CD14-positive monocyte (primary cell): ENCODE results near the gene IGF1R. TPM values are rescaled to one million over a fixed set of nuclear protein-coding genes. Genes with fewer than 3 reads are reported as not detected.

Source experiments
- DNase-seq, 3 donors: peaks; one replicate each; pipeline ENCODE4 v3.0.0-alpha.2; 2011 to 2022
- H2AFZ ChIP-seq: 2 replicates; pipeline ENCODE4 v1.6.0; 2012; ENCODE audit warnings: mild to moderate bottlenecking, low read depth, low read length, inconsistent platforms; ENCODE audit not compliant: insufficient read depth, poor library complexity, severe bottlenecking
- H3K27ac ChIP-seq, 2 donors: 1 replicate in 1 of 2; 2 replicates in 1 of 2; pipeline ENCODE4 v1.5.1; 2012 to 2013; ENCODE audit warnings: low read length in 2 of 2, control low read depth in 1 of 2, inconsistent platforms in 1 of 2, low read depth in 1 of 2, mild to moderate bottlenecking in 1 of 2
- H3K27me3 ChIP-seq, 2 donors: one replicate each; pipeline versions ENCODE4 v1.6.0 to v1.6.1; 2011 to 2013; ENCODE audit warnings: low read length in 2 of 2; ENCODE audit not compliant: control insufficient read depth in 2 of 2, insufficient read depth in 2 of 2
- H3K36me3 ChIP-seq, 2 donors: replicated peaks in 1 of 2; 1 replicate in 1 of 2; 2 replicates in 1 of 2; pipeline versions ENCODE4 v1.5.1 to v1.6.1; 2012 to 2013; ENCODE audit warnings: low read length in 2 of 2, control low read depth in 1 of 2, inconsistent platforms in 1 of 2, mild to moderate bottlenecking in 1 of 2; ENCODE audit not compliant: insufficient read depth in 2 of 2, control insufficient read depth in 1 of 2
- H3K4me1 ChIP-seq, 2 donors: 1 replicate in 1 of 2; 2 replicates in 1 of 2; pipeline versions ENCODE4 v1.5.1 to v1.6.1; 2012 to 2013; ENCODE audit warnings: low read length in 2 of 2, control low read depth in 1 of 2, inconsistent platforms in 1 of 2, mild to moderate bottlenecking in 1 of 2, moderate library complexity in 1 of 2; ENCODE audit not compliant: insufficient read depth in 2 of 2, control insufficient read depth in 1 of 2
- H3K4me2 ChIP-seq: replicated peaks from 2 replicates; pipeline ENCODE3; 2012; ENCODE audit warnings: low read length, moderate library complexity, mild to moderate bottlenecking; ENCODE audit not compliant: poor library complexity, severe bottlenecking; ENCODE audit errors: extremely low read depth
- H3K4me3 ChIP-seq, 3 experiments: fragments of 200-600 bp in 1 of 3; sonication (generic) in 1 of 3; replicated peaks in 1 of 3; 1 replicate in 2 of 3; 2 replicates in 1 of 3; pipeline ENCODE4 v1.5.1; 2011 to 2013; ENCODE audit warnings: low read length in 3 of 3, mild to moderate bottlenecking in 3 of 3, control low read depth in 2 of 3, low read depth in 2 of 3, inconsistent platforms in 1 of 3, moderate library complexity in 1 of 3
- H3K79me2 ChIP-seq: 2 replicates; pipeline ENCODE4 v1.6.0; 2012; ENCODE audit warnings: mild to moderate bottlenecking, control low read depth, inconsistent platforms, low read length, moderate library complexity; ENCODE audit not compliant: insufficient read depth
- H3K9ac ChIP-seq: 2 replicates; pipeline ENCODE4 v1.6.0; 2017; ENCODE audit warnings: low read length, mild to moderate bottlenecking; ENCODE audit not compliant: insufficient read depth, poor library complexity, severe bottlenecking
- H3K9me3 ChIP-seq, 2 donors: replicated peaks in 1 of 2; 1 replicate in 1 of 2; 2 replicates in 1 of 2; pipeline versions ENCODE4 v1.5.1 to v1.6.1; 2012 to 2013; ENCODE audit warnings: low read length in 2 of 2, control low read depth in 1 of 2; ENCODE audit not compliant: control insufficient read depth in 1 of 2, insufficient read depth in 1 of 2
- H4K20me1 ChIP-seq: 2 replicates; pipeline ENCODE4 v1.6.0; 2012; ENCODE audit warnings: mild to moderate bottlenecking, low read length, control low read depth, moderate library complexity; ENCODE audit not compliant: insufficient read depth
- H3K27ac Mint-ChIP-seq, 7 donors: one replicate each; pipeline ENCODE4 v1.8.0; 2020; ENCODE audit warnings: mild to moderate bottlenecking in 7 of 7, mixed read lengths in 7 of 7, moderate library complexity in 6 of 7, inconsistent platforms in 2 of 7
- H3K27me3 Mint-ChIP-seq, 3 donors: one replicate each; pipeline ENCODE4 v1.8.0; 2021 to 2022; ENCODE audit warnings: low read depth in 3 of 3, mild to moderate bottlenecking in 3 of 3, mixed read lengths in 3 of 3, moderate library complexity in 3 of 3, inconsistent platforms in 1 of 3
- H3K36me3 Mint-ChIP-seq, 2 donors: one replicate each; pipeline ENCODE4 v1.8.0; 2020; ENCODE audit warnings: mixed read lengths in 2 of 2, inconsistent platforms in 1 of 2, mild to moderate bottlenecking in 1 of 2
- H3K4me1 Mint-ChIP-seq: one replicate; pipeline ENCODE4 v1.8.0; 2020; ENCODE audit warnings: mild to moderate bottlenecking, mixed read lengths
- H3K4me3 Mint-ChIP-seq, 2 donors: one replicate each; pipeline ENCODE4 v1.8.0; 2020; ENCODE audit warnings: mild to moderate bottlenecking in 2 of 2, mixed read lengths in 2 of 2, moderate library complexity in 1 of 2
- H3K9me3 Mint-ChIP-seq, 7 donors: one replicate each; pipeline ENCODE4 v1.8.0; 2020 to 2022; ENCODE audit warnings: mixed read lengths in 7 of 7, mild to moderate bottlenecking in 6 of 7, moderate library complexity in 6 of 7, inconsistent platforms in 2 of 7
- CTCF ChIP-seq: fragments of 200-600 bp; IDR thresholded peaks from one replicate; pipeline ENCODE4 v1.8.0; 2022; ENCODE audit warnings: antibody characterized with exemption, mild to moderate bottlenecking
- WGBS: methylation state at CpG from one replicate; pipeline ENCODE4 v1.1.5; 2013; ENCODE audit warnings: missing lambda C conversion rate; ENCODE audit not compliant: insufficient coverage; 5-methylcytosine and 5-hydroxymethylcytosine counted together
- intact Hi-C, 2 donors: fragments of 100-400 bp; cut with micrococcal nuclease; formaldehyde crosslinking; loops; one replicate each; pipeline versions ENCODE4 v1.15.0 to v1.15.1; 2023
- polyA plus RNA-seq, 3 donors: library from polyadenylated mRNA; depleted of rRNA in 1 of 3; unstranded in 2 of 3; stranded (reverse) in 1 of 3; fragments of 300-500 nt in 2 of 3; fragments of >200 nt in 1 of 3; fragmentation: Illumina TruSeq in 2 of 3; gene quantifications; 1 replicate in 2 of 3; 2 replicates in 1 of 3; pipeline ENCODE4 v1.2.3, GENCODE V29; 2012 to 2021

The IGF1R gene
- polyA plus RNA-seq, 3 donors, result 0.35 to 4.9 (median 0.67) TPM

- peaks cover 0 to 6% of the 10 kb centered on the region in 2 donors for H3K36me3 Mint-ChIP-seq
- peaks cover 0 to 3% (median 2%) of the 10 kb centered on the region in 3 donors for H3K27me3 Mint-ChIP-seq
- peaks cover 26% of the 10 kb centered on the region for H3K4me1 Mint-ChIP-seq
- no peaks in the 10 kb centered on the region for H3K36me3 ChIP-seq
- no peaks in the 10 kb centered on the region for H3K9me3 ChIP-seq
- no peaks in the 10 kb centered on the region for H3K27me3 ChIP-seq
- H3K27ac ChIP-seq, result no peak overlapping the region
- H3K9ac ChIP-seq, result no peak overlapping the region
- peaks cover 67% of the 10 kb centered on the region for H4K20me1 ChIP-seq
- intact Hi-C loops, result loop anchor here in 1 of 2 donors (5.0 kb wide), 1 partner anchor 280 kb away; no protein-coding TSS in a partner anchor
- peaks cover 26% of the 10 kb centered on the region for H3K79me2 ChIP-seq
- H3K4me3 ChIP-seq, result no peak overlapping the region
- H3K27ac Mint-ChIP-seq, result no peak overlapping the region
- no peaks in the 10 kb centered on the region for H3K9me3 Mint-ChIP-seq
- TF ChIP-seq CTCF, result no peak
- H3K4me1 ChIP-seq, result peaks cover 8 to 12% of the 10 kb centered on the region in 2 donors
- WGBS, result 83% methylated on average over 9 of the region's 9 CpGs
- H3K4me3 Mint-ChIP-seq, result no peak overlapping the region
- H2AFZ ChIP-seq, result no peak overlapping the region
- no peak for DNase-seq
- no peak overlapping the region for H3K4me2 ChIP-seq
Measured at GRCh38 chr15:98777426-98777825, 129.1 kb downstream of the IGF1R start.

GRCh38 chr15:98778263-98778959 lies 130.1 kb downstream of the IGF1R start:
- intact Hi-C loops, result loop anchor here in 1 of 2 donors (5.0 kb wide), 1 partner anchor 279 kb away; no protein-coding TSS in a partner anchor
- Mint-ChIP-seq H3K27ac (no peak overlapping the region), H3K9me3 (no peaks in the 10 kb centered on the region), H3K4me1 (peaks cover 26% of the 10 kb centered on the region), H3K36me3 (peaks cover 0 to 6% of the 10 kb centered on the region in 2 donors), H3K4me3 (no peak overlapping the region), H3K27me3 (peaks cover 0 to 3% (median 2%) of the 10 kb centered on the region in 3 donors)
- no peak overlapping the region for H3K4me2 ChIP-seq
- H3K27ac ChIP-seq, result no peak overlapping the region
- H3K27me3 ChIP-seq, result no peaks in the 10 kb centered on the region
- H3K79me2 ChIP-seq, result peaks cover 29% of the 10 kb centered on the region
- H3K9me3 ChIP-seq, result no peaks in the 10 kb centered on the region
- H3K36me3 ChIP-seq, result no peaks in the 10 kb centered on the region
- TF ChIP-seq CTCF, result no peak
- peaks cover 8 to 12% of the 10 kb centered on the region in 2 donors for H3K4me1 ChIP-seq
- WGBS, result 100% methylated on average over 1 of the region's 3 CpGs
- DNase-seq, result no peak
- no peak overlapping the region for H2AFZ ChIP-seq
- no peak overlapping the region for H3K9ac ChIP-seq
- no peak overlapping the region for H3K4me3 ChIP-seq
- H4K20me1 ChIP-seq, result peaks cover 62% of the 10 kb centered on the region
